GM19324 (cell line): ENCODE results near the gene THRA.
"Not testable (repeated sequence)": the region's sequence is repeated elsewhere in the genome, so short reads cannot be mapped to it uniquely, and the experiment has no call there.

Source experiments
- ATAC-seq: cut with Tn5 transposase; IDR thresholded peaks from one replicate; pipeline ENCODE4 v1.9.1; 2021; ENCODE audit warnings: mild to moderate bottlenecking, moderate library complexity; ENCODE audit not compliant: unreplicated experiment, low FRiP score

The THRA gene

DNA sequence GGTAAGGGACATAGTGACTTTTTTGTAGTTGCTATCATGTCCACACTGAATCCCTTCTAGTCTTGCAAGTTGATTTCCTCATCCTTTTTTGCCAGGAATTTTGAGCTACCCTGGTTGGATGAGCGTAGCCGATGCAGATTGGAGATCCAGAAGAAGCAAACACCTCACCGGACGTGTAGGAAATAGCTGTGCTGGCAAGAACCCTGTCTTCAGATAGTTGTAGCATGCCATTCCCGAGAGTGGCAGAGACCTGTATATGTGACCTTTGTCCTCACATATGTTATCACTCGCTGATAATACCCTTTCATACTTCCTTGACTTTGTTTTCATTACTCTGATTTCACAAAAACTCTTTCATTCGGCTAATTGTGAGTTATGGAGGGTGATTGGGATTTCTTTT, 71.4 kb downstream of the THRA start:
- no peak for ATAC-seq

DNA sequence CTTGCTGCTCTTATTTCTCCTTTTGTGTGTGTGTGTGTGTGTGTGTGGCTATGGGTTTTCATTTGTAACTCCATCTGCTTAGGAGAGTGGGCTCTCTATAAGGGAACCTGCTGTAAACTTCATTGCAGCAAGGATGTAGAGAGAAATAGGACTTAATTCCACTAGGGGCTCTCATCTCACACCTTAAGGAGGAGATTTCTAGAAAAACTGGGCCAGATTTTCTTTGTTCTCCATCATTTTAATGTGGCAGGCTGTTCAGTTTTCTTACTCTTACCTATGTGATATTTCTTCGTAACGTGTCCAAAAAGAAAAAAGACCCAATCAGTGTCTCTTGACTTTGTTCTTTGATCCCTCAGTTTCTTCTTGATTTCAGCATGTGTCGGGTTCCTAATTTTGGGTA, 73.1 kb downstream of the THRA start:
- no peak for ATAC-seq

DNA sequence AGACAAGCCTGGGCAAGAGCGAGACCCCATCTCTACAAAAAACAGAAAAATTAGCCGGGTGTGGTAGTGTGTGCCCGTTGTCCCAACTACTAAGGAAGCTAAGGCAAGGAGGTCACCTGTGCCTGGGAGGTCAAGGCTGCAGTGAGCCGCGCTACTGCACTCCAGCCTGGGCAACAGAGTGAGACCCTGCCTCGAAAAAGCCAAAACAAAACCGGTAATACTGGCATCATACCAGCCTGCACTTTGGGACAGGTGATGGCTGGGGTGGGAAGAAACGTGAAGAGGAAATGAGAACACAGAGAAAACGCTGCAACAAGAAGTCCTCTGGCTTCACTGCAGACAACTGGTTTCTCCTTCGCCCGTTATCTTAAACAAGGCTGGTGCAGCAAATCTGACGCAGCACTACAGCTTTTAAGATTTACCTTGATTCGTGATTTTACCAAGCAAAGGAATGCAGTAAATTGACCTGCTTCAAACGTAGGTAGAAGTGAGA, 76.8 kb downstream of the THRA start:
- peak; percentile 7 for ATAC-seq

DNA sequence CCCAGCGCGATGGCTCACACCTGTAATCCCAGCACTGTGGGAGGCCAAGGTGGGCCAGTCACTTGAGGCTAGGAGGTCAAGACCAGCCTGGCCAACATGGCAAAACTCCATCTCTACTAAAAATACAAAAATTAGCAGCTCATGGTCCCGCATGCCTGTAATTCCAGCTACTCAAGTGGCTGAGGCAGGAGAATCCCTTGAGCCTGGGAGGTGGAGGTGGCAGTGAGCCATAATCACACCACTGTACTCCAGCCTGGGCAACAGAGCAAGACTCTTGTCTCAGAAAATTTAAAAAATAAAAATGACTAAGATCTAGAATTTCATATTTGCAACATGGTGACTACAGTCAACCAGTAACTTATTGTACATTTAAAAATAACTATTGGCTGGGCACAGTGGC, 80.4 kb downstream of the THRA start:
- not testable (repeated sequence) for ATAC-seq
